NCI-H446 (cell line): Measurements from ENCODE around the gene SERTAD1.
"Not testable (repeated sequence)": the region's sequence is repeated elsewhere in the genome, so short reads cannot be mapped to it uniquely, and the experiment has no call there.

ENCODE experiments used
- DNase-seq, 2 experiments: peaks; one replicate each; lab custom pipeline; 2025; lab: John Stamatoyannopoulos, UW

SERTAD1 gene

GRCh38 chr19:40425450-40426287, at the start of gene SERTAD1:
Gene SERTAD1, minus strand, starts transcription at chr19:40425992. Its CDS starts 2,446 bp downstream, at chr19:40423546.
- DNase-seq = peak; percentile 98 to 100

DNA sequence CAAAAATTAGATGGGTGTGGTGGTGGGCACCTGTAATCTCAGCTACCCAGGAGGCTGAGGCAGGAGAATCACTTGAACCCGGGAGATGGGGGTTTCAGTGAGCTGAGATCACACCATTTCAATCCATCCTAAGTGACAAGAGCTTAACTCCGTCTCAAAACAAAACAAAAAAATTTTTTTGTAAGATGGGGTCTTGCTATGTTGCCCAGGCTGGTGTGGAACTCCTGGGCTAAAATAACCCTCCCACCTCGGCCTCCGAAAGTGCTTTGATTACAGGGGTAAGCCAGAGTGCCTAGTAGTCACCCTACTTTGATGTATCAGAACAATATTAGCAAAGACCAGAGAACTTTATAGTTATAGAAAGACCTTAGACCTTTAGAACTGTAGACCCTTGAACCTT, 48.9 kb upstream of the SERTAD1 start:
- no peak for DNase-seq

DNA sequence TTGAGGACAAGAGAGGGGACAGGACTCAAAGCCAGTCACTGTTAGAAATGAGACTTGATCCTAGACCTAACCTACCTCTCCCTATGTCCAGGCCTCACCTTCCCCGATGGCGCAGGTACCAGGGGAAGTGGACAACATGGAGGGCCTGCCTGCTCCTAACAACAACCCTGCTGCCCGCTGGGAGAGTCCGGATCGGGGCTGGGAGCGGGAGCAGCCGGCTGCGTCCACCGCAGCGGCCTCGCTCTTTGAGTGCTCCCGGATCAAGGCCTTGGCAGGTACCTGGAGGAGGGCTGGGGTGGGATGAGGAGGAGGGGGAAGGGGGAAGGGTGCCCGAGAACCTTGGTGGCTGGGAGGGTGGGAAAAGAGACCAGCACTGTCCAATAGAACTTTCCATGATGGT, 46.7 kb upstream of the SERTAD1 start:
- no peak for DNase-seq

DNA sequence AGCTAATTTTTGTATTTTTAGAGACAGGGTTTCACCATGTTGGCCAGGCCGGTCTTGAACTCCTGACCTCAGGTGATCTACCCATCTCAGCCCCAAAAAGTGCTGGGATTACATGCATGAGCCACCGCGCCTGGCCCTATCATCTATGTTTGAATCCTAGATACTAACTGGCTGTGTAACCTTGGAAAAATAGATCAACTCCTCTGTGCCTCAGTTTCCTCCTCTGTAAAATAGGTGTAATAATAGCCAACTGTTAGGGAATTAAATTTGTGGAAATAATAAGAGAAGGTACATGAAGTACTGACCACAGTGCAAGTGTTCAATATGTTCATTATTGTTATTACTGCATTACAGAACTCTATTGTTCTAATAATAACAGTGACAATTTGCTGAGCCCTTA, 45.3 kb upstream of the SERTAD1 start:
- no peak for DNase-seq

GRCh38 chr19:40469011-40469410, 43.2 kb upstream of the SERTAD1 start:
- DNase-seq = no peak

GRCh38 chr19:40466985-40467734, 41.4 kb upstream of the SERTAD1 start, which contains the start of gene SPTBN4:
Gene SPTBN4, plus strand, starts transcription at chr19:40467001. Its CDS starts 5,621 bp downstream, at chr19:40472622.
- no peak for DNase-seq

GRCh38 chr19:40466219-40466984, 40.6 kb upstream of the SERTAD1 start:
- DNase-seq = no peak

GRCh38 chr19:40465557-40466218, 39.9 kb upstream of the SERTAD1 start, which contains the start of gene BLVRB:
Gene BLVRB, minus strand, starts transcription at chr19:40465745. Its CDS starts 57 bp downstream, at chr19:40465688.
- DNase-seq = peak; percentile 95 to 99

DNA sequence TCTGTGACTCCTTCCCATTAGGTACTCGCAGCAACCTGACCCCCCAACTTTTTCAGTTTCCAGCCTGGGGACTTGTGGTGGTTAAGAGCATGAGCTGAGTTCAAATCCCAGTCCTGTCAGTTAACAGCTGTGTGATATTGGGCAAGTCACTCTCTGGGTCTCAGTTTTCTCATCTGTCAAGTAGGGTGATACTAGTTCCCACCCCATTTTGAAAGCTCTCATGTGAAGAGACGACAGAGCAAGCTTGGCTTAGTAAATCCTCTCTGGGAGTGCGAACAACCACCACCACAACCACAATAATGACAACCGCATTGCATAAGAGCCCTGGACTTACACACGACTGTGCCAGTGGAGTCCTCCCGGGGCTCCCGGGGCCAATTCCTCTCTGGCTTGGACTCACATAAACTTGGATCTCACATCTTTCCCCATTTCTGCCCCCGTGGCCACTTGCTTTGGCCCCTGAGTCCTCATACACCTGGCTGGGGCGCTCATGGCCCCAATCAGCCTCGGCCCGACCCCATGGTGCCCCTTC, 39.3 kb upstream of the SERTAD1 start:
- peak; percentile 22 to 25 for DNase-seq

DNA sequence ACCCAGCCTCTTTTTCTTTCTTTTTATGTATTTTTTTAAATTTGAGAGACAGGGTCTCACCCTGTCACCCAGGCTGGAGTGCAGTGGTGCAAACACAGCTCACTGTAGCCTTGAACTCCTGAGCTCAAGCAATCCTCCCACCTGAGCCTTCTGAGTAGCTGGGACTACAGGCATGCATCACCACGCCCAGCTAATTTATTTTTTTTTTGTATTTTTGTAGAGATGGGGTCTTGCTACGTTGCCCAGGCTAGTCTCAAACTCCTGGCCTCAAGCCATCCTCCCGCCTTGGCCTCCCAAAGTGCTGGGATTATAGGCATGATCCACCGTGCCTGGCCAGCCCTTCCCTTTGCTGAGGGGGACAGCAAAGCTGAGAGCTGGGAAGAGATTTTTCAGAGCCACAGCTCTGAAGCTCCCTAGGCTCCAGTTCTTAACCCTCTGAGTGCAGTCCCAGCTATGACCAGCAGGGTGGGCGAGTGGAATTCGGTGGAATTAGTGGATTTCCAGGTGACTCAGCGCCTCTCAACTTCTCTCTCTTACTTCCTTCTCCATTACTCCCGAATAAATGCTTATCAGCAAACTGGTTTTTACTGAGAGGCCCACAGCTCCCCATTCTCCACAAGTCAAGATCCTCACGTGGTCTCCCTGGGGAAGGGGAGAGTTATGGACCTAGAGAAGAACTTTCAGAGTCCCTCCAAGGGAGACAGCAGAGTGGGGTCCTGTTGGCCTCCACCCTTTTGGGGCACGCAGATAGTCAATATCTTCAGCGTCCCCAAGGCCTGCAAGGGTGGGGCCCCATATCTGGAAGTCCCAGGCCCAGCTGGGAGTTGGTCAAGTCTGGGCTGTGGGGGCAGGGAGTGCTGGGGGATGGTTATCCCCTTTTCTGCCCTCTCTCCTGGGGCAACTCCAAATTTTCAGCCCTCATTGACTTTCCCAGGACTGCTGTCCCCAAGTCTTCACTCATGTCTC, 38.5 kb upstream of the SERTAD1 start:
- DNase-seq = peak; percentile 80 to 83

GRCh38 chr19:40463587-40464037, 37.8 kb upstream of the SERTAD1 start:
- DNase-seq = not testable (repeated sequence)

GRCh38 chr19:40461669-40462221, 36.0 kb upstream of the SERTAD1 start:
- no peak for DNase-seq

DNA sequence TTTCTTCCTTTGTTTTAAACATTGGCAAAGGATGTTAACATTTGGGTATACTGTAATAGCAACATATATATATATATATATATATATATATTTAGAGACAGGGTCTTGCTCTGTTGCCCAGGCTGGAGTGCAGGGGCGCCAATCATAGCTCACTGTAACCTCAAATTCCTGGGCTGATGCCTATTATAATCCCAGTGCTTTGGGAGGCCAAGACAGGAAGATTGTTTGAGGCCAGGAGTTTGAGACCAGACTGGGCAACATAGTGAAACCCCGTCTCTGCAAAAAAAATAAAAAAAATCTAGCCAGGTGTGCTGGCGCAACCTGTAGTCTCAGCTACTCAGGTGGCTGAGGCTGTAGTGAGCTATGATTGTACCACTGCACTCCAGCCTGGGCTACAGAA, 34.4 kb upstream of the SERTAD1 start:
- no peak for DNase-seq

DNA sequence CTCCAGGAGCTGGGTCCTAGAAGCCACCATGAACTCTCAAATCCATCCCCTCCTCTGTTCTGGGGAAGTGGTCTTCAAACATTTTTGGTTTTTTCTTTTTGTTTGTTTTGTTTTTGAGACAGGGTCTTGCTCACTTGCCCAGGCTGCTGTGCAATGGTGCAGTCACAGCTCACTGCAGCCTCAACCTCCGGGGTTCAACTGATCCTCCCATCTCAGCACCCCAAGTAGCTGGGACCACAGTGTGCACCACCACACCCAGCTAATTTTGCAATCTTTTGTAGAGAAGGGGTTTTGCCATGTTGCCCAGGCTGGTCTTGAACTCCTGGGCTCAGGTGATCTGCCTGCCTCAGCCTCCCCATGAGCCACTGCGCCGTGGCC, 32.8 kb upstream of the SERTAD1 start:
- DNase-seq = no peak

DNA sequence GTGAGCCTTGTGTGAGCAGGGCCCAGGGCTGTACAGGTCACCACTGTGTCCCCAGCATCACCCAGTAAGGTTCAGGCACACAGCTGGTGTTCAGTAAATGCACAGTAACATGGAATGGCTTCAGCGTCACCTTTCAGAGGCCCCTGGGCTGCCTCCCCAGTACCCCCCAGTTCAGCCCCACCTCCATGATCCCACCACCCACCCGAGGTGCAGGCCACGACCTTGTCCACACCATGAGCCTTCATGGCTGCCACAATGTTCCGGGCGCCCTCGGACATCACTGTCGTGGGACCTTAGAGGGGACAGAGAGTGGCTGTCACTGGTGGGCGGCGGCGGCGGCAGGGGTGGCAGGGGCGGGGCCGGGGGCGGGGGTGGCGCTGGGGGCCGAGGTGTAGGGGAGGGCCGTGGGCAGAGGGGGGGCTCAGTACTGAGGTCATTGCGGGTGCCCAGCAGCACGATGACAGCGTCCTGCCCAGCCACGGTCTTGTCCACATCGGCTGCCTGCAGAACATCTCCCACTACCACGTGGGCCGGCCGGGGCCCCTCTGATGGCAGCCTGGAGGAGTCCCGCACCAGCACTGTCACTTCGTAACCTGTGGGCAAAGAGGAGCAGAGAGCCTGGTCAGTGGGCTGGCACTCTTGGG, 32.3 kb upstream of the SERTAD1 start:
- no peak for DNase-seq

- no peak for DNase-seq
Measured at GRCh38 chr19:40457048-40457447, 31.3 kb upstream of the SERTAD1 start.

- not testable (repeated sequence) for DNase-seq
Measured at GRCh38 chr19:40453943-40454342, 28.2 kb upstream of the SERTAD1 start.

DNA sequence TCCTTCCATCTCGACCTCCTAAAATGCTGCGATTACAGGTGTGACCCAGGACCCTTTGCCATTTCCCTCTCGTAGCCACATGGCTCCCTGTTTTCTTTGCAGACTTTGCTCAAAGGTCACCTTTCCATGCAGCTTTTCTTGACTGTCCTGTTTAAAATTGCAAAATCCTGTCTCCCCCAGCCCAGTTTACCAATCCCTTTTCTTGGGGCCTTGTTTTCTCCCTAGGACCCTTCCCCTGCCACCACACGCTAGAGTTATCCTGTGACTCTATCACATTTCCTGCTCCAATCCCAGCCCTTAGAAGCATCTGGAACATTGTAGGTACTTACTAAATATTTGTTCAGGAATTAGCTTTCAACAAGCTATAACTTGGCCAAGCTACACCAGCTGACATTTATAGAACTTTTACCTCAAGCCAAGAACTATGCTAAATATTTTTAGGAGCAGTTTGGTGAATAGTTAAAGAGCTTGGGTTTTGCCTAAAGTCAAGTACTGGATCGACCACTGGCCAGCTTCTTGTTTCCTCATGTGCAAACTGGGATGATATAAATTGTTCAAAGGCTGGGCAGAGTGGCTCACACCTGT, 27.5 kb upstream of the SERTAD1 start:
- no peak for DNase-seq

- no peak for DNase-seq
Measured at GRCh38 chr19:40452016-40452415, 26.2 kb upstream of the SERTAD1 start.
